Heart left ventricle (tissue), 16 donors: ENCODE data around the gene MIA. TPM values are rescaled to one million over a fixed set of nuclear protein-coding genes. Genes with fewer than 3 reads are reported as not detected.

Experiments
- ATAC-seq, 4 donors: fragments of 200-7000 bp; cut with Tn5 transposase; one replicate each; pipeline ENCODE4 v1.9.1; 2020 to 2022; ENCODE audit warnings: moderate library complexity in 4 of 4, mild to moderate bottlenecking in 3 of 4, moderate number of reproducible peaks in 1 of 4
- DNase-seq, 5 donors: peaks; one replicate each; pipeline ENCODE4 v3.0.0-alpha.2; 2020
- H3K27ac ChIP-seq, 12 donors: fragments of 200-600 bp; sonication (generic) in 4 of 12; one replicate each; pipeline versions ENCODE4 v1.5.0 to v1.8.0; 2016 to 2022; ENCODE audit warnings: mild to moderate bottlenecking in 2 of 12
- H3K27me3 ChIP-seq, 9 donors: fragments of 200-600 bp; sonication (generic) in 2 of 9; one replicate each; pipeline versions ENCODE4 v1.5.1 to v1.8.0; 2016 to 2022; ENCODE audit warnings: mild to moderate bottlenecking in 3 of 9
- H3K36me3 ChIP-seq, 9 donors: fragments of 200-600 bp; sonication (generic) in 2 of 9; one replicate each; pipeline versions ENCODE4 v1.5.0 to v1.8.0; 2018 to 2022; ENCODE audit warnings: mild to moderate bottlenecking in 2 of 9
- H3K4me1 ChIP-seq, 12 donors: fragments of 200-600 bp; sonication (generic) in 4 of 12; one replicate each; pipeline versions ENCODE4 v1.5.0 to v1.8.0; 2016 to 2022; ENCODE audit warnings: mild to moderate bottlenecking in 3 of 12
- H3K4me3 ChIP-seq, 12 donors: fragments of 200-600 bp; sonication (generic) in 4 of 12; one replicate each; pipeline versions ENCODE4 v1.5.0 to v1.8.0; 2017 to 2022; ENCODE audit warnings: mild to moderate bottlenecking in 9 of 12, moderate library complexity in 4 of 12
- H3K9me3 ChIP-seq, 12 donors: fragments of 200-600 bp; sonication (generic) in 4 of 12; one replicate each; pipeline versions ENCODE4 v1.5.0 to v1.8.0; 2016 to 2022; ENCODE audit warnings: mild to moderate bottlenecking in 1 of 12
- POLR2A ChIP-seq, 2 donors: fragments of 450-650 bp; IDR thresholded peaks; one replicate each; pipeline ENCODE4 v1.6.1; 2017; ENCODE audit warnings: antibody characterized with exemption in 2 of 2, mild to moderate bottlenecking in 2 of 2, moderate library complexity in 2 of 2
- WGBS, 4 donors: extraction: QIAGEN DNeasy Blood & Tissue Kit in 2 of 4; methylation state at CpG; one replicate each; pipeline versions ENCODE4 v1.1.5 to v1.1.7; 2013 to 2018; 5-methylcytosine and 5-hydroxymethylcytosine counted together
- intact Hi-C, 10 donors: fragments of 100-400 bp; cut with DNase I; formaldehyde crosslinking; loops; one replicate each; pipeline versions ENCODE4 v1.11.1 to v1.14.2; 2022
- polyA plus RNA-seq, 2 donors: library from polyadenylated mRNA; stranded (reverse); fragments of 200-250 nt; gene quantifications; one replicate each; pipeline ENCODE4 v1.2.3, GENCODE V29; 2013
- total RNA-seq, 9 donors: library from RNA; depleted of rRNA in 2 of 9; stranded (reverse); fragments of >200 nt in 2 of 9; fragmentation: NEBNext Ultra II Directional in 3 of 9; extraction: Animal tissue kit (Norgen Biotek cat#: 25700) in 3 of 9; gene quantifications; one replicate each; pipeline versions ENCODE4 v1.1.0 to v1.2.4, GENCODE V29; 2016 to 2023
- TF ChIP-seq, protein P1 (sequence below), 12 donors: fragments of 200-600 bp; sonication (generic) in 4 of 12; IDR thresholded peaks; one replicate each; pipeline versions ENCODE4 v1.5.0 to v1.8.0; 2018 to 2022; ENCODE audit warnings: antibody characterized with exemption in 12 of 12, mild to moderate bottlenecking in 5 of 12
- donor health status: ischemic (EF 13 %, LVEDD 7.1; RV severe dilation, severe dysfunction).
- donor health status: healthy with polysubstance abuse.
- donor health status: DM: no; HTN: yes; CAD: no.
- donor health status: DM: no; HTN: no; CAD: no.
- donor health status: ischemic (EF 25% LVEDD 6.9; RV normal size, moderate dysfunction).
- donor health status: ischemic (EF 25% LVEDD 5.7; RV mildly dilated, moderate dysfunction).
- donor health status: healthy.
- donor health status: DM: yes; HTN: yes; CAD: no.
- donor health status: ischemic (EF 35%, LVEDD 5.7; RV mildly dilated, moderate dysfunction).
- donor health status: nonischemic (EF 11% LVEDD 7.7; RV severe dilation, severe dysfunction).
- donor health status: DM: yes; HTN: yes; CAD: no.
- donor health status: PGD.
- donor health status: ischemic (EF 29% LVEDD 5.4; RV normal size, mild dysfunction).
- donor health status: nonischemic (EF 23%, LVEDD 6.1; RV moderate dilation, normal function).

MIA gene
- total and polyA plus RNA-seq, 11 donors: 0.72 to 3.0 (median 1.0) TPM; not detected in 5

DNA sequence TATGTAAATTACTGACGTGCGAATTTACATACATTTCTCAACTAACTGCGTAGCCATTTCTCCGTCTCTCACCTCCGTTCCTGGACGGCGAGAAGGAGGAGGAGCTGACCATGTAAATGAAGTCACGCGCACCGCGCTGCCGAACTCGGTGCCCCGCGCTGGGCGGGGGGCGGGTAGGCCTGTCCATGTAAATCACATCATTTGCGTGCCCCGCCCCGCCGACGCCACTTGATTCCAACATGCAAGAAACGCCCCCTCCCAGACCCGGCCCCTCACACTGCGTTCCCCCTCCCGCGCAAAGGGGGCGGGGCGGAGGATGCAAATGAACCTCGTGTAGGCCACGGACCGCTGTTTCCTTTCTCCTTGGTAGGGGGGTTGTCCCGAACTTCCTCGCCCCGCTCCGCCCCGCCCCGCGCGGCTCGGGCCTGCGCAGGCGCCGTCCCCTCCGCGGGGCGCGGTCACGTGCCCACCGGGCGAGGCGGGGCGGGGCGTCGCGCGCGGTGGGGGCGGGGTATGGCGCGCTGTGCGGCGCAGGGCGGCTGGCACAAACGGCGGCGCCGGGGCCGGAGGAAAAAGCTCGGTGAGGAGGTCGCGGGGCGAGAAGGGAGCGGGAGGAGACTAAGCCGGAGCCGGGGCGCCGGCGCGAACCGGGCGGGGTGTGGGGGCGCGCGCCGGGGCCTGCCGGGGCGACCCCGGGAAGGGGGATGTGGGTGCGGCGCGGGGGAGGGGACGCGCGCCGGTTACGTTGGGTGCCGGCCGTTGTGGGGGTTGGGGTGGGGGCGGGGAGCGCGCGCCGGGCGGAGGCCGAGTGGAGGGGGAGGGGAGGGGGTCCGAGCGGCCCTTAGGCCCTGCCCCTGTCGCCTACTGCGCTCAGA lies 23.6 kb downstream of the MIA start, which contains the start of gene EGLN2:
EGLN2 (plus strand) TSS at position 509 of the 875 bp plus-strand sequence. CDS start 1,382 bp downstream, outside the sequence.
- Histone ChIP-seq H3K4me3 (peak within 1 kb of the TSS; percentile 74 to 99 (median 94)), H3K27me3 (no peaks in the 10 kb centered on the region), H3K4me1 (peaks cover 35 to 50% (median 43%) of the 10 kb centered on the region in 12 donors), H3K9me3 (no peaks in the 10 kb centered on the region), H3K36me3 (peaks cover 0 to 29% (median 13%) of the 10 kb centered on the region in 9 donors), H3K27ac (peak within 1 kb of the TSS; percentile 93 to 99 (median 97))
- WGBS, 4 donors: 0 to 1% (median 1%) methylated on average over 43 to 109 of the region's 110 CpGs
- peak in 1 of 2 donors; percentile 55 for TF ChIP-seq POLR2A (IDR thresholded peaks at IDR 0.05)
- TF ChIP-seq, protein P1, sequence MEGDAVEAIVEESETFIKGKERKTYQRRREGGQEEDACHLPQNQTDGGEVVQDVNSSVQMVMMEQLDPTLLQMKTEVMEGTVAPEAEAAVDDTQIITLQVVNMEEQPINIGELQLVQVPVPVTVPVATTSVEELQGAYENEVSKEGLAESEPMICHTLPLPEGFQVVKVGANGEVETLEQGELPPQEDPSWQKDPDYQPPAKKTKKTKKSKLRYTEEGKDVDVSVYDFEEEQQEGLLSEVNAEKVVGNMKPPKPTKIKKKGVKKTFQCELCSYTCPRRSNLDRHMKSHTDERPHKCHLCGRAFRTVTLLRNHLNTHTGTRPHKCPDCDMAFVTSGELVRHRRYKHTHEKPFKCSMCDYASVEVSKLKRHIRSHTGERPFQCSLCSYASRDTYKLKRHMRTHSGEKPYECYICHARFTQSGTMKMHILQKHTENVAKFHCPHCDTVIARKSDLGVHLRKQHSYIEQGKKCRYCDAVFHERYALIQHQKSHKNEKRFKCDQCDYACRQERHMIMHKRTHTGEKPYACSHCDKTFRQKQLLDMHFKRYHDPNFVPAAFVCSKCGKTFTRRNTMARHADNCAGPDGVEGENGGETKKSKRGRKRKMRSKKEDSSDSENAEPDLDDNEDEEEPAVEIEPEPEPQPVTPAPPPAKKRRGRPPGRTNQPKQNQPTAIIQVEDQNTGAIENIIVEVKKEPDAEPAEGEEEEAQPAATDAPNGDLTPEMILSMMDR (IDR thresholded peaks at IDR 0.05): peak in 1 of 12 donors; percentile 2
- intact Hi-C loops: loop anchor here in 6 of 10 donors (1.0 to 5.0 kb wide), 5 partner anchors 21 to 84 kb away; partner anchors contain the start of genes ACTMAP (in 4 of the 6), SNRPA (in 4 of the 6) and RAB4B (in 3 of the 6)
- DNase-seq (peak; percentile 100), ATAC-seq (peak; percentile 84 to 90 (median 88))

DNA sequence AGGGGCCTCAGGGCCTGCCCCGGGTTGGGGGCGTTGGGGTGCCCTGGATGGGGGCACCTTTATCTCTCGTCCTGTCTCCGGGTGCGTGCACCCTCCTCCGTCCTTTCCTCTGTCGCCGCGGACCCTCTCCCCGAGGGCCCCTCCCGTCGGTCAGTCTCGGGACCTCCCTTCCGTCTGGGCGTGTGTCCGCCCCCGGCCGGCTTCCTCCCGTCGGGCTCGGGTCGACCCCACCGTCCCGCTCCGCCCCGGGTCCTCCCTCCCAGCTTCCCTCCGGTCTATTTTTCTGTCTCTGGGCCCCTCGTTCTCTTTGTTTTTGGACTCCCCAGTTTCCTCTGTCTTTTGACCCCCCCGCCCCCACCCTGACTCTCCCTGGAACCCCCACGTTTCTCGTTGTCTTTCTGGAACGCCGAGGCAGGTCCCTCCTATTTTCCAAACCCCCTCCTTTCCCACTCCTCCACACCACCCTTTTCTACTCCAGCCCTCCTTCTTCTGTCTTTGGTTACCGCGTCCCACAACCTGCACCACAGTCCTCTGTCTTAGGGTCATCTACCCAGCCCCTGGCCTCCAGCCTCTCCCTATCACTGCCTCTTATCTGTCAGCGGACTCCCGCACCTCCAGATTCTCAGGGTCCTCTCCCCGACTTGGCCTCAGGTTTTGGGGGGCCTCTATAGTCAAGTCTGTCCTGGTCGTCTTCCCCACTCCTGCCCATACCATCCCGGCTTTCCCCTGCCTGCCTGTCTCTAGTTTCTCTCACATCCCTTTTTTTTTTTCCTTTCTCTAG lies 24.4 kb downstream of the MIA start:
- ATAC-seq (peak in 3 of 4 donors; percentile 22 to 28 (median 23)), DNase-seq (peak; percentile 76 to 87 (median 86))
- H3K27ac ChIP-seq: peak overlapping the region; percentile 93 to 99 (median 97)
- no peaks in the 10 kb centered on the region for H3K27me3 ChIP-seq
- intact Hi-C loops: loop anchor here in 6 of 10 donors (2.0 to 10.0 kb wide), 7 partner anchors 17 to 375 kb away; partner anchors contain the start of genes ACTMAP (in 4 of the 6), SNRPA (in 4 of the 6) and SERTAD1 (in 1 of the 6)
- H3K4me1 ChIP-seq: peaks cover 42 to 59% (median 51%) of the 10 kb centered on the region in 12 donors
- 1 to 3% (median 2%) methylated on average over 35 to 40 of the region's 40 CpGs for WGBS, 4 donors
- H3K36me3 ChIP-seq: peaks cover 0 to 31% (median 13%) of the 10 kb centered on the region in 9 donors
- H3K4me3 ChIP-seq: peak overlapping the region; percentile 74 to 99 (median 94)
- no peak for TF ChIP-seq POLR2A (IDR thresholded peaks at IDR 0.05)
- TF ChIP-seq, protein P1 (IDR thresholded peaks at IDR 0.05): no peak
- no peaks in the 10 kb centered on the region for H3K9me3 ChIP-seq

DNA sequence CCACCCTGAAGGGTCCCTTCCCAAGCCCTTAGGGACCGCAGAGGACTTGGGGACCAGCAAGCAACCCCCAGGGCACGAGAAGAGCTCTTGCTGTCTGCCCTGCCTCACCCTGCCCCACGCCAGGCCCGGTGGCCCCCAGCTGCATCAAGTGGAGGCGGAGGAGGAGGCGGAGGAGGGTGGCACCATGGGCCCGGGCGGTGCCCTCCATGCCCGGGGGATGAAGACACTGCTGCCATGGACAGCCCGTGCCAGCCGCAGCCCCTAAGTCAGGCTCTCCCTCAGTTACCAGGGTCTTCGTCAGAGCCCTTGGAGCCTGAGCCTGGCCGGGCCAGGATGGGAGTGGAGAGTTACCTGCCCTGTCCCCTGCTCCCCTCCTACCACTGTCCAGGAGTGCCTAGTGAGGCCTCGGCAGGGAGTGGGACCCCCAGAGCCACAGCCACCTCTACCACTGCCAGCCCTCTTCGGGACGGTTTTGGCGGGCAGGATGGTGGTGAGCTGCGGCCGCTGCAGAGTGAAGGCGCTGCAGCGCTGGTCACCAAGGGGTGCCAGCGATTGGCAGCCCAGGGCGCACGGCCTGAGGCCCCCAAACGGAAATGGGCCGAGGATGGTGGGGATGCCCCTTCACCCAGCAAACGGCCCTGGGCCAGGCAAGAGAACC lies 25.1 kb downstream of the MIA start:
- Histone ChIP-seq H3K4me1 (peaks cover 43 to 66% (median 58%) of the 10 kb centered on the region in 12 donors), H3K27ac (peak overlapping the region; percentile 93 to 99 (median 97)), H3K9me3 (no peaks in the 10 kb centered on the region), H3K36me3 (peaks cover 0 to 37% (median 13%) of the 10 kb centered on the region in 9 donors), H3K4me3 (peak overlapping the region; percentile 74 to 99 (median 94)), H3K27me3 (no peaks in the 10 kb centered on the region)
- WGBS, 4 donors: 48 to 62% (median 56%) methylated on average over 18 to 27 of the region's 27 CpGs
- DNase-seq (peak in 1 of 5 donors; percentile 68), ATAC-seq (no peak)
- intact Hi-C loops: loop anchor here in 3 of 10 donors (2.0 to 10.0 kb wide), 3 partner anchors 16 to 376 kb away; partner anchors contain the start of gene SERTAD1 (in 1 of the 3)
- no peak for TF ChIP-seq POLR2A (IDR thresholded peaks at IDR 0.05)
- TF ChIP-seq, protein P1 (IDR thresholded peaks at IDR 0.05): no peak
